NCI-H2107 treated with DMSO at 0.1 percent for 48 hours (cell line): ENCODE measurements around the gene ALDH4A1.

ENCODE experiments used
- DNase-seq: peaks from one replicate; lab custom pipeline; 2025; ENCODE audit not compliant: unreplicated experiment; lab: John Stamatoyannopoulos, UW

ALDH4A1 gene, protein sequence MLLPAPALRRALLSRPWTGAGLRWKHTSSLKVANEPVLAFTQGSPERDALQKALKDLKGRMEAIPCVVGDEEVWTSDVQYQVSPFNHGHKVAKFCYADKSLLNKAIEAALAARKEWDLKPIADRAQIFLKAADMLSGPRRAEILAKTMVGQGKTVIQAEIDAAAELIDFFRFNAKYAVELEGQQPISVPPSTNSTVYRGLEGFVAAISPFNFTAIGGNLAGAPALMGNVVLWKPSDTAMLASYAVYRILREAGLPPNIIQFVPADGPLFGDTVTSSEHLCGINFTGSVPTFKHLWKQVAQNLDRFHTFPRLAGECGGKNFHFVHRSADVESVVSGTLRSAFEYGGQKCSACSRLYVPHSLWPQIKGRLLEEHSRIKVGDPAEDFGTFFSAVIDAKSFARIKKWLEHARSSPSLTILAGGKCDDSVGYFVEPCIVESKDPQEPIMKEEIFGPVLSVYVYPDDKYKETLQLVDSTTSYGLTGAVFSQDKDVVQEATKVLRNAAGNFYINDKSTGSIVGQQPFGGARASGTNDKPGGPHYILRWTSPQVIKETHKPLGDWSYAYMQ

DNA sequence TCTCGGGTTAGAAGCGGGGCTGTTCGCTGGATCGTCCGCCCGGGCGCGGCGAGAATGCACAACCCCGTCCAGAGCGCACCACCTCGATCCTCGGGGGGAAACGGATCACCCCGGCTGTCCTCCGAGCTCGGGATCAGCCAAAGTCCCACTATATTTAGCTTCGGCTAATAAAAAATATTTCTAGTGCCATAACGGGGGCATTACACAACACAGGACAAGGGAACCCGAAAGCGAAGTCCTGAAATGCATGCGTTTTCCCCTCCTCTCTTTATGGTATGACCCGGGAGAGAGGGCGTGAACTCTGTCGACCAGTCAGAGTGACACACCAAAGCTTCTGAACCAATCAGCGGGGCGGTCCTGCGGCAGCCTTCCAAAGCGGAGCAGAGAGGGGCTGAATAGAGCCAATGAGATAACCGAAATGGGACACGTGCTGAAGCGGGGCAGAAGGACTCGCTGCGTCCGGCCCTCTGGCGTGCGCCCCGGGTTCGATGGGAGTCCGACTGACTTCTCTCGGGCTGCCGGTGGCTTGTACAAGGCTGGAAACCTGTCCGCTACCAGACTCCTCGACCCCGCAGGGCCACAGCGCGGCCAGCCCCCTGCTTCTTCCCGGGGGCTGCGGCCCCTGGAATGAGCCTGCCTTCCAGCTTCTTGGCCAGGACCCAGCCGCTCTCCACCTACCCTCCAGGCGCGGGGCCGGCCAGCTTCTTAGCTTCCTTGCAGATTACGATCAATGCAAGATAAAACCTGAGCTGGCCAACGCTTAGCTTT is at the start of gene ALDH4A1:
ALDH4A1 (minus strand) TSS at position 33 of the 768 bp plus-strand sequence; CDS start at position 1, 32 bp downstream.
- DNase-seq: peak; percentile 94

DNA sequence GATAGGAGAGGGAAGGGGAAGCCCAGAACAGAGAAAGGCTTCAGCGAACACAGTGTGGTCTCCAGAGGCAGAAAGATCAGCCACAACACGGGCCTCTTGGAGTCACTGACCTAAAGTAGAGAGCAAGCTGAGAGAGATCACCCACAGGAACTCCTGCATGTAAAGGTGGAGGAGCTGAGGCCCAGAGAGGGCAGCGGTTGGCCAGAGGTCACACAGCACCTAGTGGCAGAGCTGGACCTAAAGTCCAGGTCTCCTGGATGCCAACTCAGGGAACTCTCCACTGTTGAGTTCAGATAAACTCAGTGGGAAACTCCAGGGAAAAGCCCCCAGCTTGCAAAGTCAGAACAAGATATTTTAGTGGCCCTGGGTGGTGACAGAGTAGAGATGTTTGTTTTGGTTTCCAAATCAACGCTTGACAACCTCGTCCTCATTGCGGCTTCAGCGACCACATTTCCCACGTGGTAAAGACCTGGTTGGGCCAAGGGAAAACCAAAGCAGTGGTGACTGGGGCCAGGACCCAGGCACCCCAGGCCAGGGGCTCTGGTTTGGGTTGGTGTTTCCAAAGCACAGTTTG is 49.5 kb upstream of the ALDH4A1 start:
- DNase-seq: no peak

DNA sequence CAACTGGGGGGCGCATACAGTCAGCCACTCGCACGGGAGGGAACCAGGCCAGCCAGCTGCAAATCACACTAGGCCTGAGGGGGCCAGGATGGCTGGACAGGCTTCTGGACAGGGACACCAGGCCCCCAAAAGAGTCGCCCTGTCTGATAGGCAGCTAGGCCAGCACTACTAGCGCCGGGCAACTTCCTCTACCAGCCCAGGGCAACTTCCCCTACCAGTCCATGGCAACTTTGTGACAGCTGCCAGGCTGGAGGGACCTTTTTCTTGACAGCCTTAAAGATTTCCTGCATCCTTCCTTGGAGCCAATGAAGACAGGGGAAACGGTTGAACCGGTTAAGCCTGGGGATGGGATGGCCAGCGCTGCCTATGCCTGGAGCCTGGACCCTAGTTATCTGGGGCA is 49.1 kb upstream of the ALDH4A1 start:
- no peak for DNase-seq

DNA sequence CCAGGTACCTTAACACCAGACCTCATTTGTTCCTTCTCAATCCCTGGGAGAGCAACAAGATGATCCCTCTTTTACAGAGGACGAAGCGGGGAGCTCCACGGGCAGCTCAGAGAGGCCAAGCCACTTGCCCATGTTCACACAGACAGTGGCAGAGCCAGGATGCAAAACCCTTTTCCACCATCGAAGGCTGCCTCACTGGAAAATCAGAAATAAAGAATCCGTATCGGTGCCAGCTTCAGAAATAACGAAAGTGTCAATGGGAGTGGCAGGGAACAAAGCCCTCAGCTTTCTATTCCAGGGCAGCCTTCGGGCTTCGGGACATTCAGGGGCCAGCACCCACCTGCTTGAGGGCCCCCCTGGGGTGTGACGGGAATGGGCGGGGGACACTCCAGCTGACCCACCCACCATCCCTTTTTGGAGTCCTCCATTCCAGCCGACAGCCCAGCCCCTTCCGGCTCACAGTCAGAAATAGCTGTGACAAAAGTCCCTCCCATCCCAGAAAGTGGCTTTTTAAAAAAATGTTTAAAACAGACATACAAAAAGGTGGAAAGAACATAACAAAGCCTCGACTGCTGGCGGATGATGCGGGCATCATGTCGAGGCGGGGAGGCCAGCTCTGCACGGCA is 48.2 kb upstream of the ALDH4A1 start:
- no peak for DNase-seq

DNA sequence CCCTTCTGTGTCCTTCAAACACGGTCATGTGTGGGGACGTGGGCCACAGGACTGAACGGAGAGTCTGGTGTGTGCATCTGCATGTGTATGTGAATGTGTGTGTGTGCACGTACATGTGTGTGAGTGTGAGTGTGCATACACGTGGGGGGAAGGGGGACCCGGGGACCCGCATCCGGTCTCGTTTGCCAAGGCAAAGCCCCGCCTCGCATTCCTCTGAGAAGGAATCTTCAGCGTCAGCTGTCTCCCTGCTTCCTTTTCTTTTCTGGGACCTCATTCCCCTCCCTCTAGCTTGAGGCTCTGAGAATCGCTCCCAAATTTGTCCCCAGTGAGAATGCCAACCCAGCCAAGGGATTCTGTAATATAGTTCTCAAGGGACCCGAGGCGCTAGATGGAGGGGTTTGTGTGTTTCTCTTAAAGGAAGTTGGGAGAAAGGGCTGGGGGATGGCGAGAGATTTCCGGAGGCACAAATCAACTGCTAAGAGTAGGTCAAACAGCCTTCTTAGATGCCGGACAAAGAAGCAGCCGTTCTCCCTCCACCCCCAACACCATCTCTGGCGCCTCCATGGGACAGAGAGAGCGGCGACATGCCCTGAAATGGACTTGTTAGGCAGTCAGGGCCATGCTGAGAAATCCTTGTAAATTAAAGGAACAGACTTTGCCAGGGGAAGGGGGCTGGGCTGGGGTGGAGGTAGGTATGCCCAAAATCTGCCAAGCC is 47.5 kb upstream of the ALDH4A1 start:
- no peak for DNase-seq

DNA sequence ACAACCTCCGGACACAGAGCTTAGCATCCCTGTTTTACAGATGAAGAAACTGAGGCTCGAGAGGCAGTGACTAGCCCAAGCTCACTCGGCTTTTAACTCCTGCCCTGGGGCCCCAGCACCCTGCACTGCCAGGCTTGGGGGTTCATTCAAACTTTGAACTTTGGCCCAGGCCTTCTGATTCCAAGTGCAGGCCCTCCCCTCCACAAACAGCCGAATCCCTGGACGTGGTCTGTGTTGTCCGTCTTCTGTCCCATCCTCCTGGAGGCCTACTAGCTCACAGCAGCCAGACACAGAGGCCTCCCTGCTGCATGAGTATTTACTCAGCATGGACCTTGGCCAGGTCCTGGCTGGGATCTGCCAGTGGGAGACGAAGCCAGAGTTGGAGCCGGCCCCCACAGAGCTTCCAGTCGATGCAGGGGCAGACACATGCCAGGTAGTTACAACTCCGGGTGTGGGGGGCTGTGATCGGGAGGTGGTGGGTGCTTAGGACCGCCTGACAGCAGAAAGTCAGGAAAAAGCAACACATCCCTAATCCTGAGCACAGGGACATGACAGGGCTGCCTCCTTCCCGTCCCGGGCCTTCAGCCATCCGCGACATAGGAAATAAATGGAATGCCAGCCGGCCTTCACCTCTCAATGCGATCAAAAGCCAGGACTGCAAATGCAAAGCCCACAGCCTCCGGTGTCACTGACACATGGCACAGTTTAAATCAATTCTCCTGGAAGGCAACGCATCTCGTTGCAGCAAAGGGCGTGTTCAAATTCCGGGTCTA is 46.7 kb upstream of the ALDH4A1 start:
- no peak for DNase-seq

DNA sequence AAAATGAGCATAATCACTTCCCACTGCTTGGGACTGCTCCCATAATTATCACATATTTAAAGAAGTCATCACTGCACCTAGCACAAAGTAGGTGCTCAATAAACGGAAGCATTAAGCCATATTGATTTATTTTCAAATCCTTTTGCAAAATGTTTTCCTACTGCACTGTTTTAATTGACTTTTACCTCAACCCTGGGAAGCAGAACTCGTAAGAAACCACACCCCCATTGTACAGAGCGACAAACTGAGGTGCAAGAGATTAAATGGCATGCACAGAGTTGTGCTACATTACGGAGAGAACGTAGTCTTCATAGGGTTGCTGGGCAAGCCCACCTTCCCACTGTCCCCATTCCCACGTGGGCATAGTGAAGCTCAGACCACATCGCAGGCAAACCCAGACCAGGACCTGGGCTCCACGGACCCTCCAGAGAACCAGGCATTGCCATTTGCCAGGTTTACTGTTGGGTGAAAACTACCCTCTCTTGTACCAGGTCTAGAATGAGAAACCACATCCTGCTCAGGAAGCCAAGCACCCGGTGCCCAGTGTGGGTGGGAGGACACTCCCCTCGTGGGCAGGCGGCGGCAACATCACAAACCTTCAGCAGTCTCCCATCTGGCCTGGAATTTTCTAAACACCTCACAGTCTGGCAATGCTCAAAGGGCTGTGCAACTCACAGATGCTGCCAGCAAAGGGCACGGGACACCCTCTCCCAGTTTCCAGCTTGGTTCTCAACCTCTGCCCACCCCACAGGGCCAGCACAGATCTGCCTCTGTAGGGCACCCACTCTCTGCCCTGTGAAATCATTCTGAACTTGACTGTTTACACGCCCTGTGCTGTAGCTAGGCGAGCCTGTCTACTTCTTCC is 45.9 kb upstream of the ALDH4A1 start:
- DNase-seq: no peak

DNA sequence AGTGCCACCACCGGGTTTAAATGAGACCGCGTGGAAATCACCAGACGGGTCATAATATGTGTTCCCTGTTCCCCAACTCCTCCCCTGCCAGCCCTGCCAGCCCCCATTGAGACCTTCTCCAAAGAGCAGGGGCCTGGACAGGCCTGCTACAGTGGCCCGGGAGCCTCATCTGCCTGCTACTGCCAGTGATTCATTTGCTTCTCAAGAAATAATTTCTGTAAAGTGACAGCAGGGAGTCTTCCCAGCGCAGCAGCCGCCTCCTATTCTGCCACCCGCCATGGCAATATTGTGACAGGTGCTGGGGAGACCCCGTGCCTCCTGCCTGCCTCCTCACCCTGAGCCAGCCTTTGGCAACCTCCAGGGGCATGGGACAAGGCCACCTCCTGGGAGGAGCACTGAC is 45.2 kb upstream of the ALDH4A1 start:
- DNase-seq: no peak

DNA sequence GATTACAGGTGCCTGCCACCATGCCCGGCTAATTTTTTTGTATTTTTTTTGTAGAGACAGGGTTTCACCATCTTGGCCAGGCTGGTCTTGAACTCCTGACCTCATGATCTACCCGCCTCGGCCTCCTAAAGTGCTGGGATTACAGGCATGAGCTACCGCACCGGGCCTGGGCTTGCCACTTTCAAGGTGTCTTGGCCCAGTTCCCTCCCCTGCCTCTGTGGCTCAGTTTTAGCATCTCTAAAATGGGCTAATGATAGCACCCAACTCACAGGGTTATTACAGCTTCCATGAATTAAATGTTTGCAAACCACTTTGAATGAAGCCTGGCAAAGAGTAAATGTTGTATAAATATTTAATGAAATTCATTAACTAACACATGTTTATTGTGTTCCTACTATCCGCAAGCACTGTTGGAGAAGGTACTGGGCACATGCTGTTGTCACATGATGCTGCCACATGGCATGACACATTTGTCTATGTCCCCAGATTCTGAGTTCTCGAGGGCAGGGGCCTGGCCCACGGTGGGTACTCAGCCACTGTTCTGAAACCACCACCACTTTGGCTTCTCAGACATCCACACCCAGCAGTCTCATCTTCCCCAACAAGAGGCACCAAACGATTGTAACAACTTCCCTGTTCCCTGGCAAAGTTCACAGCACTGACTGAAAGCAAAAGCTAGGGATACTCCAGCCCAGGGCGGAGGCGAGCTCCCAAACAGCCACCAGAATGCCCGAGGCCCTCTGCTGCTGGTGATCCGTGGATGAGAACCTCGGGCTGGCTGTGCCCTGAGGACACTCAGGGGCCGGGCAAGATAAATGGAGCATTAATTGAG is 44.4 kb upstream of the ALDH4A1 start:
- DNase-seq: no peak

DNA sequence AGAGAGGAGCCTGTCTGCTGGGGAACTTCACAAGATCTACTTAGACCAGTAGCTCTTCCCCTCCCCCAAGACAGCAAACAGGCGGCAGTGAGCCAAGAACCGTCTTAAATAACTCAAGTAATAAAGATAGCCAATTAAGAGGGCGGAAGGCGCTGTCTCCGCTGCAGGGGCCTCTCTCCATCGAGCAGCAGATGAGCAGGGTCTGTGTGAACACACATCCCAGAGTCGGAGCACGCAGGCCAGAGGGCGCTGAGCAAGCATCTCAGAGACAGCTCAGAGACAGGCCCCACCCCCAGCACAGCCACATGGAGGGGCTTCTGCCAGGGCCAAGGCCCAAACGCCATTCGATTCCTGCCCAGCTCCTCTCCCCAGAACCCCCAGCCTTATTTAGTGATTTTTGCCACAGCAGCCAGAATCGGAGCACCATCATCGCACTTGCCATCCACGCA is 43.1 kb upstream of the ALDH4A1 start:
- DNase-seq: no peak

DNA sequence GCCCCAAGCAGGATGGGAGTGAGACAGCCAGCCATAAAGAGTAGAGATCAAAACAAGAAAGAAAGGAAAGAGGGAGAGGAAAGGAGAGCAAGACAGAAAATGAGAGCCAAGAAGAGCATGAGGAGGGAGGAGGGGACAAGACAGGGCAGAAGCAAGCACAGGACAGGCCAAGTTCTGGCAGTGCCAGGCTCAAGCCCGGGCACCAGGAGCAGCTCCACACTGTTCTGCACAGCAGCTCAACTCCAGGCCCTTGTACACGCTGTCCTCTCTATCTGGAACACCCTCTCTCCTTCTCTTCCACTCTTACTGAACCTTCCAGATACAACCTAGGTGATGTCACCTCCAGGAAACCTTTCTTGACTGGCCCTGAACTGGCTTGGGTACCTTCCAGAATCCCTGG is 42.5 kb upstream of the ALDH4A1 start:
- DNase-seq: no peak

DNA sequence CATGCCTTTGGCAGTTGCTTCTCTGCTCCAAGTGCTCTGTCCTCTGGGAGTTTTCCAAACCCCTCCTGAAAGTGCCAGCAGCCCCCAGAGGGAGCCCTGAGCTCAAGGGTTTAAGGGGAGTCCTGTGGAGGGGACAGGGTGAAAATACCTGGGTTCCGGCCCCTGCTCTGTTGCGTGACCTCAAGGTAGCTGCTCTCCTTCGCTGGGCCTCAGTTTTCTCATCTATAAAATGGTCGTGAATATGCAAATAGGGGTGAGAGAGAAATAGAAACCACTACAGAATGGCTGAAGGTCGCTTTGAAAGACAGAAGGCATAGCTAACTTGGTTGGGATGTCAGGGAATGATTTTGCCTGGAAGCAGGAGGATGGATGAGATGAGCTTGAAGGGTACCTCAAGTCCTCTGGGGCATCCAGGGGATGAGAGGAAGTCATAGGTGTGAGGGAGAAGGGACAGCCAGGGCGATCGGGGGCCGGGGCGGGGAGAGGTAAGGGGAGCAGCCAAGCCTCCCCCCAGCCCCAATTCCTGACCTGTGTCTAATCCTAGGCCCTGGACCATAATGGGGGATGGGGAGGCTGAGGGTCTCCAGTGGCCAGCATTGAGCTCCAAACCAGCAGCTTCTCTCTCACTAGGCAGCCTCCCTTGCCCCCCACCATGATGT is 41.7 kb upstream of the ALDH4A1 start:
- no peak for DNase-seq

DNA sequence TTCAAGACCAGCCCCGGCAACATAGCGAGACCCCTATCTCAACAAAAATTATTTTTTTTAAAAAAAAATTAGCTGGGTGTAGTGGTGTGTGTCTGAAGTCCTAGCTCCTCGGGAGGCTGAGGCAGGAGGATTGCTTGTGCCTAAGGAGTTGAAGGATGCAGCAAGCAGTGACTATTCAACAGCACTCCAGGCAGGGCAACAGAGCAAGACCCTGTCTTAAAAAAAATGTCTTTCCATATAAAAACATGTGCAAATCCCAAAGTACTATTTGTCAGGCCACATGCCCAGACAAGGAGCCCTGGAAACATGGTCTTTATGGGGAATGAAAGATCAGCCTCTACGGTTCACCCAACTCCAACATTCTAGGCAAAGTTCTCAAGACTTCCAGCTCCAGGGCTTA is 40.8 kb upstream of the ALDH4A1 start:
- no peak for DNase-seq

DNA sequence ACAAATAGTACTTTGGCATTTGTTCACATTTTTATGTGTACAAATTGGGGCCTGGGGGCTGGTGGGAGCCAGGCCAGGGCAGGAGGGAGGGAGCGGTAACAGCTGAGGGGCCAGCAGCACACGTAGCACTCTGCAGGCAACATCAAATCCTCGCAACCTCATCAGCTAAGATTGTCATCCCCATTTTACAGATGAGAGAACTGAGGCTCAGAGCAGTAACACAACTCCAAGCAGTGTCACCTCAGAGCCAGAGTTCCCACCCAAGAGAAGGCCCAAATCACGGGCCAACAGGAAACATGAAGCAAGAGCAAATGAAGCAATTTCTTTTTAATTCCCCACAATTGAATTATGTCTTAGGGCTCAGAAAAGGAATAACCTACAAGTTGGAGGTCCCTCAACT is 40.0 kb upstream of the ALDH4A1 start:
- DNase-seq: no peak

DNA sequence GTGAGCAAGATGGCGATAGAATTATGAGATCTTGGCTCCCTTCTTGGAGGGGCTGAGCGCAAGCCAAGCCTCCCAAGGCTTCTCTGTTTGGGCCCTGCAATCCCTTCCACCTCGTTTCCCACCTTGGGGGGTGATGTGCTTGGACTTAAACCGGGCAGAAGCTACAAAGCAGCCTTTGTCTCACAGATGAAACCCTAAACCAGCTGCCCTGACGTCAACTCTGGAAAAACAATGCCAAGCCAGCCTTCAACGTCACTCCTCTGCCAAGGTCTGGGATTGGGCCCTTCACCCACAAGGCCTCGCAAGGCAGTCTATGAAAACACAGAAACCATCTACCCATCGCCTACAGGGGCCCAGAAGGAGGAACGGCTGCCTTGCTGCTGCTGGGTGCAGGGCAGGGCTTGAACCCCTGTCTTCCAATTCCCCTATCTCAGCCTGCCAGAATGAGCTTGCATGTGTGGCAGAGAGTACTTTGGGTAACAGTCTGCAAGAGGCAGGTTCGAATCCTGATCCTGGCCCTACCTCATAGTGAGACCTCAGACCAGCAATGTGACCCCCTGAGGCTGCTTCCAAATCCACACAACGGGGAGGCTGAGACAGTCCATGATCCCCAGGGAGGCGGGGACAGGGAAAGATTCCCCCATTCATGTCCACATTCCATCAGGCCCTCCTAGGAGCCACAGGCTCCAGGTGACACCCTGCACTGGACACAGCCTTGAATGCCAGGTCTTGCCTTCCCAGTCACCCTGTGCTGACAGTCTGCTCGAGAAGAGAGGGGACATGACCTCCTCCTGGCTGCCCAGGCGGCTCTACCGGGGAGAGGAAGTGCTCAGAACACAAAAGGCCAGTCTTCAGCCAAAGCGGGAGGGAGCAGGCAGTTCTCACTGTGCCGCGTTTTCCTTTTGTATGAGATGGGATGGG is 39.1 kb upstream of the ALDH4A1 start:
- peak; percentile 73 for DNase-seq

DNA sequence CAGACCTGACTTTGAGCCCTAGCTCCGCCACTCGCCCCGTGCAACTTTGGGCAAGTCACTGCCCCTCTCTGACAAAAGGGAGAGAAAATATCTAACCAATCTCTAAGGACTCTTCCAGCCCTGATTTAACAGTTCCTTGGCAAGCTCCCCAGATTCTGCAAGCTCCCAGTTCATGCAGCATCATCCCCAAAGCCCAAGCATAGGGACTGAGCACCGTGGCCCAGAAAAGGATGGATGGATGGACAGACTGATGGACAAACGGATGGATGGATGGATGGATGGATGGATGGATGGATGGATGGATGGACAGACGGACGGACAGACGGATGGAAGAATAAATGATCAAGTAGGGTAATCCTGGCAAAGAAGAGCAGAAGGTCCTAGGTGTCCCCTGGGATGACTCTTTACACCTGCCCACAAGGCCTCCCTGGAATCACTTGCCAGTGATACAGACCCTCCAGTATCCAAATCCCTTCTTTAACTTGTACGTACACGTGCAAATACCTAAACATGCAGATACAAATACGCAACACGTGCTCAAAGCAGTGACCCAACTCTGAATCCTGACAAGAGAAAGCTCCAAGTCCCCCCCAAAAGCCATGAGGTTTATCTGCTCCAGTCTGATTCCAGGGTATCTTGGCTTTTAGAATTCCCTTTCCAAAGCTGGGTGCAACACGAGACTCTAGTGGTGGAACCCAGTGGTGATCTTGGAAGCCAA is 38.1 kb upstream of the ALDH4A1 start:
- DNase-seq: no peak
